ENCODE data around the gene JAK1.
"Not testable (repeated sequence)": the region's sequence is repeated elsewhere in the genome, so short reads cannot be mapped to it uniquely, and the experiment has no call there.

The JAK1 gene

DNA sequence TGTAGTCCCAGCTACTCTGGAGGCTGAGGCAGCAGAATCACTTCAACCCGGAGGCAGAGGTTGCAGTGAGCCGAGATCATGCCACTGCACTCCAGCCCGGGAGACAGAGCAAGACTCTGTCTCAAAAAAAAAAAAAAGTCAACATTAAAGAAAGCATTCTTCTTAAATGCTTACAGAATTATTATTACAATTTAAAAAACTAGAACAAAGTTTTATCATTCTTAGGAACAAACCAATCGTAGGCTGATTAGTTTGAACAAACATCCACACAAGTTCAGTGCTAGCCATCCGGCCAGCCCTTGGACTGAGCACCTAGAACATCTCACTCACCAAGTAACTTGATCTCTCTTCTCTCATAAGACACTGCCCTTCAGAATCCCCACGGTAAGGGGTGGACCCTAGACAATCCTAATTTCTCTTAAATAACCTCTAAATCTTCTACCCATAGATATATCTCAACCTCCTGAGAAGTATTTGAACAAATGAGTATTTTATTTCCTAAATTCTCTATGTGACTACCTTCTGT lies 16.0 kb downstream of the JAK1 start:
- no peak for DNase-seq (ENCODE audit: low read depth in 2 of 2)

DNA sequence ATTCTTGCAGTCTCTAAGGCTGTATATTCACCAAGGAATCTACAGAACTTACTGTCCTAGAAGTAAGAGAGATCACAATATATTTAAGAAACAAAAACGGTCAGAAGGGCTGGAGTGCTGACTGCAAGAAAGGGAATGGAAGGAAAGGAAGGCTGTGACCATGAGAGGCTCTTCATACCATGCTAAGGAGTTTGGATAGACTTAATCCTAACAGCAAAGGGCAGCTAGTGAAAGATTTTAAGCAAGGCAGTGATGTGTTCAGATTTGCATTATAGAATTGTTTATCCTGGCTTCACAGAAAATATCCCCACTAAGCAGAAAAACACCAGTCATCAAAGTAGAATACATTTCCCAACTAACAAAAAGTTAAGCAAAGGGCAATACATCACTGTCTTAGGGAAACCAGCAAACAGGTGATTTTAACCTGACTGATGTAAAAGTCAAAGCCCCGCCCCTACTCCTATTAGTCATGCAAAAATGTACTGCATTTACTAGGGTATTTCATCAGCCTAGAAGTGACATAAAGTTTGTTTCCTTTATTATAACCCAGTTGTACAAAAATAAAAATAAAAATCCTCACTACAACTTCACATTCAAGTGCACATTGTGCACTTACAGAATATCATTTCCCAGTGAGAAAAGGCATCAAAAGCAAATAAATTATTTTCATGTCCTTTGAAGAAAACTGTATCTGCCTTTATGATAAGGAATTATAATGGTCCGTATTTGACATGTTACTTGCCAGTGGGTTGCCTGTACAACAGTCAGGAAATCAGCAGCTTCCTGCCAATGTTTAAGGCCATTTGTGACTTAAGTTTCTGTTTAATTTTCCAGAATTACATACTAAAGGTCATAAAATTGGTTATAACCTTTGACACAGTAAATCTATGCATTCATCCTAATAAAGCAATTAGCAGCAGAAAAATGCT lies 17.2 kb downstream of the JAK1 start:
- DNase-seq (ENCODE audit: low read depth in 2 of 2) = no peak

DNA sequence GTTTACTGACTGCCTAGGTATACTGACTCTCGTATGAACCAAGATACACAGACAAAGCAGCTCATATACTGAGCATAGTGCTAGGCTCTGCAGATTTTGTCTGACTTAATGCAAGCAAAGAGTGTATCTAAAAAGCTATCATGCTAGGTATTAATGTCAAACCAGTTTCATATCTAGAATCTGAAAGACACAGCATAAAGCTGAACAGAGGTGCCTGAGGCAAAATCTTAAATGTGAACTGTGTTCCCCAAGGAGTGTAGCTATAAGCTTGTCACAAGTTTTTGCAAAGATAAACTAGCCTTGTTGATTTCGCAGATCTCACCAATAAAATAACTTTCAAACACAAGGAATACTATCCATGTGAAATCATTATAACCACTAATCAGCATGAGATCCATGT lies 18.1 kb downstream of the JAK1 start:
- no peak for DNase-seq (ENCODE audit: low read depth in 2 of 2)

DNA sequence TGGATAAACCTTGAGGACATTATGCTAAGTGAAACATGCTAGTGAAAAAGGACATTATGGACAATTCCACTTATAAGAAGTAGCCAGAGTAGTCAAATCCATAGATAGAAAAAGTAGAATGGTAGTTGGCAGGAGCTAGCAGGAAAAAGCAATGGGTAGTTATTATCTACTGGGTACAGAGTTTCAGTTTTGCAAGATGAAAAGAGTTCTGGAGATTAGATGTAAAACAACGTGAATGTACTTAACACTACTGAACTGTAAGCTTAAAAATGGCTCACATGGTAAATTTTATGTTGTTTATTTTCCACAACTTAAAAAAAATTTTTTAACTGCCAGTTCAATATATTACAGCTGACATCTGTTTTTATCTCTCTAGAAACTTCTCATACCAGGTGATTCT lies 19.4 kb downstream of the JAK1 start:
- no peak for DNase-seq (ENCODE audit: low read depth in 2 of 2)

DNA sequence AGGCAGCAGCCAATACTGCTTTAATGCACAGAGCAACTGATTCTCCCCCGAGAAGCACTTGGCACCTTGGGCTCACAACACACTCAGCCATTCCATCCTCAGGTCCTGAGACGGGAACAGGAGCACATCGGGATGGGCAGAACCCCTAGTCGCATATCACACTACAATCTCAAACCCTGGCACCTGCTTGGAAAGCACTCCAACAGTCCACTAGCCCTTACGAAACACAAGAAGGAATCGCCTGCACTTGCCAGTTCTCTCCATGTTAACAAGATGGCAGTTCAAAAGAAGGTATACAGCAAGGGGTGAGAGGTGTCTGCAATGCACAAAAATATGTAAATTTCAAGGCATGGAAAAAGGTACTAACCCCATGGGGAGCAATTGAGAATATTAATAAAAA lies 21.4 kb downstream of the JAK1 start:
- DNase-seq (ENCODE audit: low read depth in 2 of 2) = no peak

DNA sequence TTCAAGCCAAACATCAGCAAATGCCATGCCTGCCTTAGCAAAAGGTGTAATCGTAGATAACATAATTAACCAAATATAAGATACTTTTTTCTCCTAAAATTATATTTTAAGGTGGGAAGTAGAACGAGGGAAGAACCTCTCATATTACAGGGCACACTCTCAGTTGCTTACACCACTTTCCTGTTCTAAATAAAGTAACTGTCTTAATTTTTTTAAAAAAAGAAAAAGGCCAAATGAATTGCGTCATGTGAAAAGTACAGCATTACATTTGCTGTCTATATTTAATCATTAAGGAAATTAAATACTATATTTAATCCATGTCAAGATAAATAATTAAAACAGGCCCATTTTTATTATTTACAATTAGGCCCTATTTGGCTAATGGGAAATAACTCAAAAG lies 23.7 kb downstream of the JAK1 start:
- no peak for DNase-seq (ENCODE audit: low read depth in 2 of 2)

DNA sequence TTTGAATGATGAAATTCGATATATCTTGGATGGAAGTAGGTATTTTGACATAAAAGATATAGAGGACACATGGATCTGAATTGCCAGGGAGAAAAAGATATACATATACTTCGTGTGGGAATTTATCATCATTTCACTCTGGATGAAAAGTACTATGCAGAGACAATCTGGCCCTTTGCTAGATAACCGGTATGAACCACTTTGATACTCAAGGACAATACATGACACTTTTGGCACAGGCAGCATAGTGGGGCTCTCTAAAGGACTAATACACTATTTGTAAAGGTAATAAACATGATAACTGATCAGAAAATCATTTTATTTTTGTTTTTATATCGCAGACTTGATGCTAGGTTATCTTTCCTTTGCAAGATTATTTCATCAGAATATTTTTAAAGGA lies 24.2 kb downstream of the JAK1 start:
- no peak for DNase-seq (ENCODE audit: low read depth in 2 of 2)

DNA sequence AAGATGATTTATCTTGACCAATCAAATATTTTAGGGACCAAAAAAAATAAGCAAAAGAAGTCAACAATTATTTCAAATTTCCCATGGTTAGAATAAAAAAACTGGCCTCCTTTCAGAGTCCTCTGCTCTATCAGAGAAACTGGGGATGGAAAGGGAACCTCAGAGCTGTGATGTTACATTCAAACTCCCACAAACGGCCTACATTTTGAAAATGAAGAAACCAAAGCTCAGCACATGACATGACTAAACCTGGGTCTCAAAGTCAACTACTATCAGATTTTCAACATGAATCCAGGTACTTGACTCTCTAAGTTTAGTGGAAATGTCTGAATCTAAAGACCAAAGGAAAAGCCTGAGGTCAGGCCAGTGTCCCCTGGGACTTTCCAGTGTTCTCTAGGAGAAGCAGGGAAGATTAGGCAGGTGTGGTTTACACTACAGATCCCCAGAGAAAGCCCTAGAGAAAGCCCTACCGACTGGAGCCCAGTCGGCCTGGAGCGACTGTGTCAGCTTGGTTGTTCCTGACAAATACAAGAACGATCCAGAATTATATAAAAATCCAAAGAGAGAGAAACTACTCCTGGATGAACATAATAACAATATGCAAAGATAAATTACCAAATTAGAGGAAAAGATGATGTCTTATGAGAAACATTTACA lies 24.8 kb downstream of the JAK1 start:
- DNase-seq (ENCODE audit: low read depth in 2 of 2) = no peak

DNA sequence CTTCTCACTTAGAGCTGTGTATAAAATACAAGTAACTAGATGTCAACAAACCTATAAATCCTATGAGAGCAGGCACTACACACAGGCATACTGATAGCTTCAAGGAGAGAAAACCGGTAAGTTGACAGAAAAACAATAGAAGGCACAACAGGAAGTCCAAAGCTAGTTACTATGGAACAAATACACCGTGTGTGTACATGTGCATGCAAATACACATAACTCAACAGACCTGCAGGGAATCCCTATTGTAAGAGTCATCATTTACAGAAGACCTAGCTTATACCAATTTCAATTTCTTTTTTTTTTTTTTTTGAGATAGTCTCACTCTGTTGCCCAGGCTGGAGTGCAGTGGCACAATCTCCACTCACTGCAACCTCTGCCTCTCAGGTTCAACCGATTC lies 26.3 kb downstream of the JAK1 start:
- no peak for DNase-seq (ENCODE audit: low read depth in 2 of 2)

DNA sequence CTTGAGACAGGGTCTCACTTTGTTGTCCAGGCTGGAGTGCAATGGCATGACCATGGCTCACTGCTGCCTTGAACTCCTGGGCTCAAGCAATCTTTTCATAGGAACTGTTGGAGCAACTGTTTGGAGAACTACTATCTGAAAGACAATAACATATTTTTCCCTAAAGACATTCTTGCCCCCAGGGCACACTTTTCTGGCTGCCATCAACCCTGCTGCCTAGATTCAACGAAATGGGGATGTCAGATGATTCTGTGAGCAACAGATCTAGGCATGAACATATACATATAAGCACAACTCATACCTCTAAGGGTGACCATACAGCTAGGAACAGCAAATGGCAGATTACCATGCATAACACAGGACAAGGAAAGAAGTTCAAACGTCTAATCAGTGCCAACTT lies 27.4 kb downstream of the JAK1 start:
- DNase-seq (ENCODE audit: low read depth in 2 of 2) = no peak

DNA sequence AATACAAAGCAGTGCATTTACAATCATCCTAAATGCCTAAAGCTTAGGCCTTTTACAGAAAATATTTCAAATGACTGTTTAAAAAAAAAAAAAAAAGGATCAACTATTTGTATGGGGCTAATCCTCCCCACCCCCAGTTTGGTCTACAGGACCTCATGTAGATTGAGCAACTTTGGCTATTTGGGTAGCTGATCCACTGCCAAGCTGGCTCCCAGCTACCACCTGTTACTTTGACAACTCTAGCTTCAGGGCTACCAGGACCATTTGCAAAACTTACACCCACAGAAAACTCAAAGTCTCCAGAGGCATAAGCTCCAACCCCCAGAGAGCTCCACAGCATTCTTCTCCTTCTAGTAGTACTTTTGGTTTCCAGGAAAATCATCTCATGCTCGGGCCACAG lies 29.4 kb downstream of the JAK1 start:
- no peak for DNase-seq (ENCODE audit: low read depth in 2 of 2)

DNA sequence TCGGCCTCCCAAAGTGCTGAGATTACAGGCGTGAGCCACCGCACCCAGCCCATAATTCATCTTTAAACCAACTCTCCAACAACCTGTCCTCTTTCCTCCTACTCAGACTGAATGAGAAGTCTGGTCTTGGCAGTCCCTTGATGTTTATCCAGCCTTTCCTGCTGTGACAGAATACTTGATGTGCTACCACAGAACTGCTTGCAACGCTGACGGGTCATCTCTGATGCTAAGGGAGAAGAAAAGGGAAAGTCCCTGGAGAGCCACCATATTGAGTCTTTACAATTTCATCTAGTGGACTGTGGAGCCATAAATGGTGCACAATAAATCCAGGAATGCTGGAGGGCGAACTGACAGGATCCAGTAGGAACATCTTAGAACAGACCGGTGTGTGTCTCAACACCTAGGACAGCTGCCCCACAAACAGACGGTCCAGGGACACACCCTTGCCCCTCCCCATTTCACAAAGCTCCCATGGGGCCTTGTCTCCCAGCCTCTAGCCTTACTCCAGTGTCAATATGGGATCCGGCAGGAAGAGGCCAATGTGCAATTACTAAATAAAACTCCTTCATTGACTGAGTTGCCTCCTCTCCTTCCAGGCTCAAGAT lies 30.7 kb downstream of the JAK1 start:
- DNase-seq (ENCODE audit: low read depth in 2 of 2) = no peak

DNA sequence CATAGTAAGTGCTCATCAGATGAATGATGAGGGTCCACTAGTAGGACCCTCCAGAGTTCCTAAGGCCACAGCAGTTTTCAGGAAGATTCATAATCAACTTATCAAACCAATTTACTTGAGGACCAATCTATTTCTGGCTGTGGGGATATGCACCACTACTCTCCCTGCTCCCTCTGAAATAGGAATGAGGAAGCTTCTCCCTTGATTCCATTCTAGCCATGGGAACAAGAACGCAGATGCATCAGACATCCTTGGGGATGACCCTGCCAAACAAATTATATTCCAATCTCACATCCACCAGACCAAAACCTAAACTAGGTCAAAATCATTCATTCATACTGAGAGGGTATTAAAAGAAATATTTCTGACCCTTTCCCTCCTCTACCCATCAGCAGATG lies 31.5 kb downstream of the JAK1 start:
- DNase-seq (ENCODE audit: low read depth in 2 of 2) = no peak

DNA sequence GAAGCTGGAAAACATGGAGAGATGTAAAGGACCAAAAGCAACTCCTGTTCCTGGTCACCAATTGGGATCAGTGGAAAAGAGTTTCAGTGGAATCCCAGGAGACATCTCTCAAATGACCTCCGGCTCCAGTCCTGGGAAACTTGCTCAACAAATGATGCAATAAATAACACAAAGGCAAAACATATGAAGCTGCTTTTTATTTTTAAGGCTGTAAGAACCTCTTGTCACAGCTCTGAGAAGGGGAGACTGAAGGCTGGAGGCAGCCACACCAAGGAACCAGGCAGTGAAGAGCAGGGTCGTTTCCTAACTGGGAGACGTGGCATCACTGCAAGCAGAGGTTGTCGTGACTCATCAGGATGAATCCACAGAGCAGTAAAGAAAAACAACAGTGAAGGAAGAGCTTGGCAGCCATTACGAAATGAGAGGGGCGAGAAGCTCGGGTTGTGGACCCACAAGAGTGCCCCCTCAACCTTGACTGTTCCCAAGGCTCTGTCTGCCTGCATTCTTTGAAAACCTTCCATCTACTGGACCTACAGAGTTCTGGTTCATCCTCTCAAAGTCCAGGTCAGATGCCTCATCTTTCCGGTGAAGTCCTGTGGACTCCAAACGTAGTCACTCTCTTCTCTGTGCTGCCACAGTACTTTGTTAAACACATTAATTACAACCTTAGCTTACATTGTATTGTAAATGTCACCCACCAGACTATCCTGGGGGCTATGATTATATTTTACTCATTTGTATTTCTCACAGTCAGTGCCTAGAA lies 32.1 kb downstream of the JAK1 start:
- no peak for DNase-seq (ENCODE audit: low read depth in 2 of 2)

DNA sequence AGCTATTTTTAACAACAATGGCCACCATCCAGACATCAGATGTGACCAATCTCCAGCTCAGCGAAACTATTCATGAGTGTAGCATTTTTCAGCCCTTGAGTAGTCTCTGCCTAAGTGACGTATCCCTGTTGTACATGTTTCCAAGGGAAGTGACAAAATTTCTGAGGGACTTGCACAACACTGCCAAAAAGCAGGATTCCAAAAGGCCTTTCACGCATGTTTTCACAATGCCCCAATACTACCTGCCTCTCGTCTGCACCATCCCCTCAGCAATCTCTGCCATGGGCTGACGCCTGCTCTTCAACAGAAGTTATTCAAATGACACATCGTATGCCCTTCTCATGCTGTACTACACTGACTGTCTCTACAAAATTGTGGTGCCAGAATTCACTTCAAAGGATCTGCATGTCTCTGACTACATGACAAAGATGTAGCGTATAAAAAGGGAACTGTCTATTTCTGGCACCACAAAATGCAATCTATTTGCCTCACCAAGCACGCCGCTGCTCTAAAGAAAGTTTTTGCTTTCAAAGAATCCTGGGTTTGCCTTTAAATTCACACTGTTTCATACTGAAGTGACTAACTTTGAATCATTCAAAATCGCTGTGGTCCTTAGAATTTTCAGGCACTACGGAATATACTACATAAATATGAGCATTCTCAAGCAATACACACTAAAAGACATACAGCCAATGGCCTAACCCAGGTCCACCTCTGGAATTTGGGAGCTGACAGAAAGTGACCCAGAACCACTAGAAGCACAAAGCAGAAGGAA lies 32.9 kb downstream of the JAK1 start:
- no peak for DNase-seq (ENCODE audit: low read depth in 2 of 2)

DNA sequence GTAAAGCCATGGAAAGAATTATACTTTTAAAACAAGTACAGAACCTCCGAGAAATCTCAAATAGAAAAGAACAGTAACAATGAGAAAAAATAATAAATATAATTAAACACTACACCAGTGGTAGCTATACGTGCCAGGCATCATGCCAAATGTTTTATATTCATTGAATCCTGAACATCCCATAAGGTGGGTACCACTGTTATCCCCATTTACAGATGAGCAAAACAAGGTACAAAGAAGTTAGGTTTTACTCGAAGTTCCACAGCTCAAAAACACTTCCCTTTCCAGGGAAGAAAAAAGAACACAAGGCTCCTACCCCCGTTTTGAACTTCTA lies 33.4 kb downstream of the JAK1 start:
- no peak for DNase-seq (ENCODE audit: low read depth in 2 of 2)

DNA sequence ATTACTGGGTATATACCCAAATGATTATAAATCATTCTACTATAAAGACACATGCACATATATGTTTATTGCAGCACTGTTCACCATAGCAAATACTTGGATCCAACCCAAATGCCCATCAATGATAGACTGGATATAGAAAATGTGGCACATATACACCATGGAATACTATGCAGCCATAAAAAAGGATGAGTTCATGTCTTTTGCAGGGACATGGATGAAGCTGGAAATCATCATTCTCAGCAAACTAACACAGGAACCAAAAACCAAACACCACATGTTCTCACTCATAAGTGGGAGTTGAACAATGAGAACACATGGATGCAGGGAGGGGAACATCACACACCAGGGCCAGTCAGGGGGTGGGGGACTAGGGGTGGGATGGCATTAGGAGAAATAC lies 35.7 kb downstream of the JAK1 start:
- not testable (repeated sequence) for DNase-seq (ENCODE audit: low read depth in 2 of 2)

DNA sequence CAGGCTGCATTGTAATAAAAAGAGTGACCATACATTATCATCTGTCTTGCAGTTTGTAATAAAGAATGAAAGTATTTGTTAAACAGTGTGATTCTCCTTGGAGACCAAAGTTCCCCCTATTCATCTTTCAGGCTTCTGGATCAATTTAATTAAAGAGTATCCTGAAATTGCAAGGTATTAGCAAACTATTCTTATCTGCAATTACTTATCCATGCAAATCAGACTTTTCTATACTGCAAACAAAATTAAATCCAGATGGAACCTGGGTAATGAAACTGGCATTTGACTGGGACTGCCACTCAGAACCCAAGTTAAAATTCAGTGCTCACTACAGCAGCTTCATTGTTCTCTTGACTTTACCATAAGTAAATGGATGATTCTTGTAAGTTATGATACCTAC lies 37.1 kb downstream of the JAK1 start:
- DNase-seq (ENCODE audit: low read depth in 2 of 2) = no peak

DNA sequence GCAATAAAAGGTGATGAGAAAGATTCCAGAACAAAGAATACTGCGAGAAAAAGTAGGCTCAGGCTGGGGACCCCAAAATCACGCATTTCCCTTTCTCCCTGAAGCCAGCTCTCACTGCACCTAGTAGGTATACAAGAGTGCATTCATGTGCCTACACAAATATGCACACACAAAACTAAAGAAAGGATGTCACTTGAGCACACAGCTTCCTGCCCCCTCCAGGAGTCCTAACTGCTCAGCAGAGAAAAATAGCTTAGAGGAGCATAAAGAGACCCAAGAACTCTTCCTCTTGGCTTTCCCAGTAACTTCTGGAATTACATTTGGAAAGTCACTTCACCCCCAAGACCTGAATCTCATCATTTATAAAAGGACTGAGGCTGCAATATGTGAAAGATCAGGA lies 38.0 kb downstream of the JAK1 start:
- no peak for DNase-seq (ENCODE audit: low read depth in 2 of 2)

DNA sequence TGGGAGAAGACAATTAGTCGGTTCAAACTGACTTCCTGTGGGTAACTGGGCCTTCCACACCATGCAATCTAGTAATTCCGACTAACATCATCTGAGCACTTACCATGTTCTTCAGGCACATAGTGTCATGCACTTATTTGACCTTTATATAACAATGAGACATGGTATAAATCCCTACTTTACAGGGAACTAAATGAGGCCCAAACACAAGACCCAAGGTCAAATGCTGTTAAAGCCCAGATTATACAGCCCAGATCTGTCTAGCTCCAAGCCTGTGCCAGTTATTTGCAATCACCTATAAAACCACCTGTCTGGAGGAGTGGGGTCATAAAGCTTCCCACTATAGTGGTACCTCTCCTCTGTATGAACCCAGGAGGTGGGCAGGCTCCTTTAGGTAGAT lies 40.8 kb downstream of the JAK1 start:
- no peak for DNase-seq (ENCODE audit: low read depth in 2 of 2)

DNA sequence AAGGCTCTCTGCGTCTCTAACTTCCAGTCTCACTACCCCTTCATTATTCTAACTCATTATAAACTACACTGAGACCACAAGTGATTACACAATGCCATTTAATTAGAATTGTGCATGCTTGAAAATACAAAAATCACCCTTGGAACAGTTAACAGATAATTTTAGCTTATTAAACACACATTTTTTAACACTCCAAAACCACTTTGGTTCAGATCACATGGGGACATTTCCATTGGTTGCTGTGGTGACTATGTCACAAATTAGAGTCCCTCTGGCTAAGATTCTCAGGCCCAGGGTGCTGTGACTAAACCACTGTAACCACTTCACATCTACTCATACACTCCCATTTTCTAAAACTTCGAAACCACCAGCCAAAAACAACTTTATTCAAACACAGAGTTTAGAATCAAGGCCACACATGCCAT lies 43.0 kb downstream of the JAK1 start:
- no peak for DNase-seq (ENCODE audit: low read depth in 2 of 2)

Measured in stimulated activated CD4-positive, alpha-beta T cell treated with anti-CD3 and anti-CD28 coated beads, Interleukin-1b, Interleukin-23, amount 100 ng/mL, for 1 hour (primary cell).